Tibial nerve (tissue), 4 donors: ENCODE measurements around the gene SUV39H1. TPM values are rescaled to one million over a fixed set of nuclear protein-coding genes. Genes with fewer than 3 reads are reported as not detected.
"Not testable (repeated sequence)": the region's sequence is repeated elsewhere in the genome, so short reads cannot be mapped to it uniquely, and the experiment has no call there.

ENCODE experiments used
- DNase-seq, 2 donors: peaks; one replicate each; pipeline ENCODE4 v3.0.0-alpha.2; 2019; ENCODE audit warnings: low spot score in 2 of 2
- H3K27ac ChIP-seq, 4 donors: fragments of 200-600 bp; sonication (generic) in 3 of 4; one replicate each; pipeline ENCODE4 v1.5.1; 2017 to 2019; ENCODE audit warnings: mild to moderate bottlenecking in 1 of 4
- H3K27me3 ChIP-seq, 2 donors: fragments of 200-600 bp; sonication (generic) in 1 of 2; one replicate each; pipeline versions ENCODE4 v1.5.1 to v1.6.0; 2017 to 2019
- H3K36me3 ChIP-seq, 3 donors: fragments of 200-600 bp; sonication (generic); one replicate each; pipeline ENCODE4 v1.5.1; 2018 to 2019
- H3K4me1 ChIP-seq, 4 donors: fragments of 200-600 bp; sonication (generic) in 3 of 4; one replicate each; pipeline ENCODE4 v1.5.1; 2017 to 2019
- H3K4me3 ChIP-seq, 4 donors: fragments of 200-600 bp; sonication (generic) in 3 of 4; one replicate each; pipeline ENCODE4 v1.5.1; 2017 to 2019; ENCODE audit warnings: mild to moderate bottlenecking in 1 of 4, moderate library complexity in 1 of 4
- H3K9me3 ChIP-seq, 4 donors: fragments of 200-600 bp; sonication (generic) in 3 of 4; one replicate each; pipeline ENCODE4 v1.5.1; 2017 to 2019
- CTCF ChIP-seq, 5 experiments: fragments of 200-600 bp in 3 of 5; fragments of 450-650 bp in 2 of 5; sonication (generic) in 3 of 5; IDR thresholded peaks; one replicate each; pipeline ENCODE4 v1.5.1; 2016 to 2019; ENCODE audit warnings: antibody characterized with exemption in 5 of 5, mild to moderate bottlenecking in 3 of 5, moderate library complexity in 2 of 5
- EP300 ChIP-seq, 2 donors: sonication (generic); formaldehyde crosslinking; IDR thresholded peaks; one replicate each; pipeline ENCODE4 v1.6.1; 2017; ENCODE audit warnings: antibody characterized with exemption in 2 of 2, mild to moderate bottlenecking in 1 of 2
- POLR2A ChIP-seq, 2 donors: fragments of 450-650 bp; IDR thresholded peaks; one replicate each; pipeline ENCODE4 v1.6.1; 2017; ENCODE audit warnings: antibody characterized with exemption in 2 of 2, mild to moderate bottlenecking in 2 of 2, moderate library complexity in 2 of 2
- WGBS, 2 donors: methylation state at CpG; one replicate each; pipeline ENCODE4 v1.1.5; 2018; 5-methylcytosine and 5-hydroxymethylcytosine counted together
- total RNA-seq, 4 donors: library from RNA; depleted of rRNA; stranded (reverse); fragments of >200 nt; gene quantifications; one replicate each; pipeline ENCODE4 v1.1.0, GENCODE V29; 2016

Gene SUV39H1
- total RNA-seq, 4 donors from 2014 or later, result 4.2 to 10.0 (median 5.2) TPM

DNA sequence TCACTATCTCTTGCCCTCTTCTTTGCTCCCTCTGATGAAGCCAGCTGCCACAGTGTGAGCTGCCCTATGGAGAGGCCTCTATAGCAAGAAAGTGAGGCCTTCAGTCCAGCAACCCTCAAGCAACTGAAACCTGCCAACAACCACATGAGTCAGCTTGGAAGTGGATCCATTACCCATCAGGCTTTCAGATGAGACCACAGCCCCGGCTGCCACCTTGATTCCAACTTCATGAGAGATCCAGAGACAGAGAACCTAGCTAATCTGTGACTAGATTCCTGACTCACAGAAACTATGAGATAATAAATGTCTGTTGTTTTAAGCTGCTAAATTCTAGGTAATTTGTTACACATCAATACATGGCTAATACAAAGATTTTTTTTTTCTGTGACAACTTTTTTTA is 33.3 kb upstream of the SUV39H1 start:
- no peak for DNase-seq
- H3K4me1 ChIP-seq, result no peaks in the 10 kb centered on the region
- no peak overlapping the region for H3K27ac ChIP-seq
- no peaks in the 10 kb centered on the region for H3K36me3 ChIP-seq
- no peaks in the 10 kb centered on the region for H3K27me3 ChIP-seq
- 59 to 82% methylated on average over 1 of the region's 1 CpG for WGBS, 2 donors
- no peak overlapping the region for H3K4me3 ChIP-seq
- TF ChIP-seq CTCF (IDR thresholded peaks at IDR 0.05), result no peak
- TF ChIP-seq POLR2A (IDR thresholded peaks at IDR 0.05), result no peak
- TF ChIP-seq EP300 (IDR thresholded peaks at IDR 0.05), result no peak
- H3K9me3 ChIP-seq, result no peaks in the 10 kb centered on the region

DNA sequence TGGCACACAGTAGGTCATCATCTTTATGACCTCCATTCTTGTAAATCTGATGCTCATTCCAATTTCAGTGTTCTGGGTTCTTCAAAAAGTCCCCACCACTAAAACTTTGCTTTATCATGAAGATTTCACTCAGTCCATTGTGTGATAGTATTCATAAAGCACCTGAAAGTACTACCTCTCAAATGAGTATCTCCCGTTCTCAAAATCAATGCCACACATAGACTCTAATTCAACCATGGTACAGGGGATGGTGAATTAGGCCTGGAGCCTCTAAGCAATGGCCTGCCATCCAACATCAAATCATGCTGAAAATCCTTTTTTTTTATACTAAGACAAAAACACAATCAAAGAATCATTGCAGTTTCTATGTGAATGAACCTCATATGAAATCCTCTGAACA is 32.4 kb upstream of the SUV39H1 start:
- Histone ChIP-seq H3K9me3 (no peaks in the 10 kb centered on the region), H3K4me1 (no peaks in the 10 kb centered on the region), H3K36me3 (no peaks in the 10 kb centered on the region), H3K4me3 (no peak overlapping the region), H3K27ac (no peak overlapping the region), H3K27me3 (no peaks in the 10 kb centered on the region)
- 83 to 90% methylated on average over 1 of the region's 1 CpG for WGBS, 2 donors
- no peak for TF ChIP-seq EP300 (IDR thresholded peaks at IDR 0.05)
- no peak for TF ChIP-seq CTCF (IDR thresholded peaks at IDR 0.05)
- TF ChIP-seq POLR2A (IDR thresholded peaks at IDR 0.05), result no peak
- DNase-seq, result no peak

GRCh38 chrX:48665991-48666390 is 30.5 kb upstream of the SUV39H1 start:
- Histone ChIP-seq H3K4me1 (no peaks in the 10 kb centered on the region), H3K4me3 (no peak overlapping the region), H3K9me3 (no peaks in the 10 kb centered on the region), H3K27me3 (no peaks in the 10 kb centered on the region), H3K36me3 (no peaks in the 10 kb centered on the region), H3K27ac (no peak overlapping the region)
- no peak for DNase-seq
- TF ChIP-seq POLR2A (IDR thresholded peaks at IDR 0.05) (no peak), CTCF (IDR thresholded peaks at IDR 0.05) (no peak)
- WGBS, 2 donors, result 59 to 69% methylated on average over 2 of the region's 2 CpGs

DNA sequence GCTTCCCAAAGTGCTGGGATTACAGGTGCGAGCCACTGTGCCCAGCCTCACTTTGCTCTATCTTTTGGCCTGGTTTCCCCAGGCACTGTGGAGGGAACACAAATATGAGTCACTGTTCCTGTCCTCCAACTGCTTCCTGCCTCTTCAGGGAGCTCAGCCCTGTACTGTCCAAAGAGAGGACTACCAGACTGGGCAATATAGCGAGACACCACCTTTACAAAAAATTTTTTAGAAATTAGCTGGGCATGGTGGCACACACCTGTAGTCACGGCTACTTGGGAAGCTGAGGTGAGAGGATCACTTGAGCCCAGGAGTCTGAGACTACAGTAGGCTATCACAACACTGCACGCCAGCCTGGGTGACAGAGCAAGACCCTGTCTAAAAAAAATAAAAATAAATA is 29.9 kb upstream of the SUV39H1 start:
- no peak overlapping the region for H3K27ac ChIP-seq

GRCh38 chrX:48667509-48667908 is 29.0 kb upstream of the SUV39H1 start:
- no peak overlapping the region for H3K4me3 ChIP-seq
- H3K36me3 ChIP-seq, result no peaks in the 10 kb centered on the region
- no peak overlapping the region for H3K27ac ChIP-seq
- 65 to 70% methylated on average over 4 of the region's 4 CpGs for WGBS, 2 donors
- no peaks in the 10 kb centered on the region for H3K4me1 ChIP-seq
- no peaks in the 10 kb centered on the region for H3K9me3 ChIP-seq
- H3K27me3 ChIP-seq, result no peaks in the 10 kb centered on the region
- DNase-seq, result no peak
- TF ChIP-seq EP300 (IDR thresholded peaks at IDR 0.05) (no peak), POLR2A (IDR thresholded peaks at IDR 0.05) (no peak), CTCF (IDR thresholded peaks at IDR 0.05) (no peak)

More for the DNA sequence above, 29.9 kb upstream of the SUV39H1 start:
- Histone ChIP-seq H3K27me3 (no peaks in the 10 kb centered on the region), H3K9me3 (no peaks in the 10 kb centered on the region), H3K4me3 (no peak overlapping the region), H3K4me1 (no peaks in the 10 kb centered on the region), H3K36me3 (no peaks in the 10 kb centered on the region)
- no peak for TF ChIP-seq EP300 (IDR thresholded peaks at IDR 0.05)
- no peak for TF ChIP-seq POLR2A (IDR thresholded peaks at IDR 0.05)
- TF ChIP-seq CTCF (IDR thresholded peaks at IDR 0.05), result no peak
- WGBS, 2 donors, result 82 to 85% methylated on average over 4 of the region's 4 CpGs
- DNase-seq, result no peak

GRCh38 chrX:48668187-48668586 is 28.3 kb upstream of the SUV39H1 start:
- H3K27ac ChIP-seq, DNase-seq, H3K27me3 ChIP-seq, H3K4me1 ChIP-seq, H3K4me3 ChIP-seq, H3K9me3 ChIP-seq, H3K36me3 ChIP-seq: not testable (repeated sequence)
- WGBS, 2 donors, result 76 to 82% methylated on average over 11 of the region's 11 CpGs
